Panc1 (cell line): ENCODE results near the gene ACAD8. TPM values are rescaled to one million over a fixed set of nuclear protein-coding genes. Genes with fewer than 3 reads are reported as not detected.
"Not testable (repeated sequence)": the region's sequence is repeated elsewhere in the genome, so short reads cannot be mapped to it uniquely, and the experiment has no call there.

Source experiments
- ATAC-seq: fragments of 200-7000 bp; cut with Tn5 transposase; 2 replicates; pipeline ENCODE4 v1.9.1; 2020; ENCODE audit warnings: mild to moderate bottlenecking, moderate library complexity
- BruUV-seq: library from RNA; stranded (reverse); fragments of 400-500 nt; replicated peaks from 2 replicates; lab custom pipeline; 2021; lab: Mats Ljungman, UMichigan
- CTCF ChIA-PET: fragments of 300-600 bp; sonication (Branson Sonifier 250); formaldehyde crosslinking; loops from one replicate; lab custom pipeline; 2022; ENCODE audit warnings: antibody characterized with exemption; lab: Charles Lee
- POLR2A ChIA-PET: fragments of 300-600 bp; sonication (Branson Sonifier 250); formaldehyde crosslinking; loops from one replicate; lab custom pipeline; 2022; ENCODE audit warnings: antibody characterized with exemption; lab: Charles Lee
- DNase-seq: peaks from one replicate; pipeline ENCODE4 v3.0.0-alpha.2; 2010; ENCODE audit warnings: low read depth, low spot score
- H3K27ac ChIP-seq: 2 replicates; pipeline ENCODE4 v1.5.1; 2011; ENCODE audit warnings: mild to moderate bottlenecking, low read length, inconsistent platforms
- H3K27me3 ChIP-seq: fragments of 200-500 bp; sonication (Bioruptor generic); 2 replicates; pipeline ENCODE4 v1.6.0; 2014; ENCODE audit warnings: low read length, inconsistent platforms; ENCODE audit not compliant: control insufficient read depth, insufficient read depth
- H3K36me3 ChIP-seq: fragments of 200-500 bp; sonication (Bioruptor generic); 2 replicates; pipeline ENCODE4 v1.5.1; 2014; ENCODE audit warnings: inconsistent platforms, mild to moderate bottlenecking, low read length, moderate library complexity; ENCODE audit not compliant: control insufficient read depth, insufficient read depth
- H3K4me1 ChIP-seq: 2 replicates; pipeline ENCODE4 v1.5.1; 2011; ENCODE audit warnings: inconsistent platforms, mild to moderate bottlenecking, low read length, moderate library complexity; ENCODE audit not compliant: control insufficient read depth, insufficient read depth
- H3K4me3 ChIP-seq, 2 experiments: 2 replicates each; pipeline ENCODE4 v1.5.1; 2011 to 2012; ENCODE audit warnings: low read depth in 2 of 2, low read length in 2 of 2, mild to moderate bottlenecking in 2 of 2, inconsistent platforms in 1 of 2, moderate library complexity in 1 of 2
- H3K9me3 ChIP-seq: fragments of 200-500 bp; sonication (Bioruptor generic); 2 replicates; pipeline ENCODE4 v1.5.1; 2014; ENCODE audit warnings: low read depth, mild to moderate bottlenecking, inconsistent platforms, low read length, moderate library complexity; ENCODE audit not compliant: control insufficient read depth, insufficient read depth
- POLR2AphosphoS5 ChIP-seq: IDR thresholded peaks from 2 replicates; pipeline ENCODE4 v1.6.1; 2012; ENCODE audit warnings: mild to moderate bottlenecking, low read depth, low read length, moderate library complexity
- REST ChIP-seq, 2 experiments: IDR thresholded peaks; 2 replicates each; pipeline ENCODE4 v1.6.1; 2011 to 2012; ENCODE audit warnings: low read depth in 2 of 2, control low read depth in 1 of 2, low read length in 1 of 2, mild to moderate bottlenecking in 1 of 2, moderate library complexity in 1 of 2; ENCODE audit not compliant: insufficient read depth in 1 of 2
- SIN3A ChIP-seq: IDR thresholded peaks from 2 replicates; pipeline ENCODE4 v1.6.1; 2012; ENCODE audit warnings: low read depth, mild to moderate bottlenecking, low read length, moderate library complexity, borderline replicate concordance; ENCODE audit not compliant: insufficient read depth
- TCF7L2 ChIP-seq: IDR thresholded peaks from 2 replicates; pipeline ENCODE4 v1.6.1; 2011; ENCODE audit warnings: mild to moderate bottlenecking, low read depth, low read length, inconsistent platforms
- in situ Hi-C: cut with HindIII; loops from 2 replicates; pipeline ENCODE4 v1.10.0; 2016; ENCODE audit warnings: low sequenced_read_pairs, low pct_unique_long_range_greater_than_20kb
- intact Hi-C: fragments of 100-400 bp; cut with micrococcal nuclease; formaldehyde crosslinking; loops from one replicate; pipeline ENCODE4 v1.10.0; 2022; ENCODE audit not compliant: unreplicated experiment
- total RNA-seq: library from RNA; stranded (reverse); gene quantifications from one replicate; pipeline ENCODE4 v1.2.1, GENCODE V29; 2021; ENCODE audit not compliant: unreplicated experiment
- TF ChIP-seq, protein P1 (sequence below): fragments of 450-650 bp; IDR thresholded peaks from 2 replicates; pipeline ENCODE4 v1.5.1; 2017; ENCODE audit warnings: mild to moderate bottlenecking

The ACAD8 gene
- total RNA-seq, 1 experiment from 2014 or later: 28.4 TPM

DNA sequence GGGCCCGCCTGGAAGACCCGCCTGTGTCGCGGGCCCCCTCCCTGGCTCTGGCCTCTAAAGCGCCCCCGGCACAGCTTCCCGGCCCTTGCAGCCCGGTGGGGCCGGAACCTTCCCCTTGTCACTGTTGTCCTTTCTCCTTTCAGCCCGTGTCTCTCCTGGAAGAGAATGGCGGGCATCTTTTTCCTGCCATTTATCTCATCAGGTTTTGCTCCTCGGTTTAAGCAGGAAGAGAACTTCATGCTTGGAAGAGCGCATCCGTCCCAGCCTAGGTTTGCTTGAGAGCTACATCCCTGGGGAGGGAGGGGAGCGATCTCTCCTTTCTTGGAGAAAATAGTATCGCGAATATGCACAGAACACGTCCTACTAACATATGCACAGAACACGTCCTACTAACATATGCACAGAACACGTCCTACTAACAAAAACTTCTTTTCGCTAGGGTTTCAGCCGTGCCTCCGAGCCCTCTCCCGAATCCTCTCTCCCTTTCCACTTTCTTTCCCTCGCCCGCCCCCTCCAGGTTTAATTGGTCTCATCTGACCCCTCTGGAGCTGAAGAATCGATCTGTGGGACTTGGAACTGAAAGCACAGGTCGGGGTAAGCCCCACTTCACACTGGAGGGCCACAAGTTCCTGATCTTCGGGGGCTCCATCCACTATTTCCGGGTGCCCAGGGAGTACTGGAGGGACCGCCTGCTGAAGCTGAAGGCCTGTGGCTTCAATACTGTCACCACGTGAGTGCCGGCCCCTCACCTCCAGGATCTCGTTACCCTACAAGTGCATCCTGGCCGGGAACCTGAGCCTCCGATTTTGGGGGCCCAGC, 24.0 kb downstream of the ACAD8 start:
- TF ChIP-seq, protein P1, sequence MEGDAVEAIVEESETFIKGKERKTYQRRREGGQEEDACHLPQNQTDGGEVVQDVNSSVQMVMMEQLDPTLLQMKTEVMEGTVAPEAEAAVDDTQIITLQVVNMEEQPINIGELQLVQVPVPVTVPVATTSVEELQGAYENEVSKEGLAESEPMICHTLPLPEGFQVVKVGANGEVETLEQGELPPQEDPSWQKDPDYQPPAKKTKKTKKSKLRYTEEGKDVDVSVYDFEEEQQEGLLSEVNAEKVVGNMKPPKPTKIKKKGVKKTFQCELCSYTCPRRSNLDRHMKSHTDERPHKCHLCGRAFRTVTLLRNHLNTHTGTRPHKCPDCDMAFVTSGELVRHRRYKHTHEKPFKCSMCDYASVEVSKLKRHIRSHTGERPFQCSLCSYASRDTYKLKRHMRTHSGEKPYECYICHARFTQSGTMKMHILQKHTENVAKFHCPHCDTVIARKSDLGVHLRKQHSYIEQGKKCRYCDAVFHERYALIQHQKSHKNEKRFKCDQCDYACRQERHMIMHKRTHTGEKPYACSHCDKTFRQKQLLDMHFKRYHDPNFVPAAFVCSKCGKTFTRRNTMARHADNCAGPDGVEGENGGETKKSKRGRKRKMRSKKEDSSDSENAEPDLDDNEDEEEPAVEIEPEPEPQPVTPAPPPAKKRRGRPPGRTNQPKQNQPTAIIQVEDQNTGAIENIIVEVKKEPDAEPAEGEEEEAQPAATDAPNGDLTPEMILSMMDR: no peak
- TF ChIP-seq REST (IDR thresholded peaks at IDR 0.05; ENCODE audit: insufficient read depth in 1 of 2, low read depth in 2 of 2, low read length in 1 of 2) (no peak), POLR2AphosphoS5 (no peak), TCF7L2 (no peak), SIN3A (no peak)
- peaks cover 46% of the 10 kb centered on the region for H3K27me3 ChIP-seq
- CTCF ChIA-PET: no interaction called here
- ATAC-seq (no peak), DNase-seq (no peak)
- 0 out of 2 replicates have a peak, but pooled peaks cover 2% of the 10 kb centered on the region for H3K4me1 ChIP-seq
- H3K4me3 ChIP-seq: no peak overlapping the region
- H3K36me3 ChIP-seq: no peaks in the 10 kb centered on the region
- POLR2A ChIA-PET: no interaction called here
- no TSS peak for BruUV-seq
- intact Hi-C loops: no loop called here
- H3K27ac ChIP-seq: no peak overlapping the region
- in situ Hi-C loops: no loop called here
- no peaks in the 10 kb centered on the region for H3K9me3 ChIP-seq

GRCh38 chr11:134278356-134278755, 25.0 kb downstream of the ACAD8 start:
- Histone ChIP-seq H3K4me3 (no peak overlapping the region), H3K27me3 (peaks cover 44% of the 10 kb centered on the region), H3K27ac (no peak overlapping the region), H3K9me3 (no peaks in the 10 kb centered on the region), H3K4me1 (0 out of 2 replicates have a peak, but pooled peaks cover 2% of the 10 kb centered on the region), H3K36me3 (no peaks in the 10 kb centered on the region)
- BruUV-seq: no TSS peak
- no peak for TF ChIP-seq REST (IDR thresholded peaks at IDR 0.05; ENCODE audit: insufficient read depth in 1 of 2, low read depth in 2 of 2, low read length in 1 of 2)
- no peak for TF ChIP-seq TCF7L2
- TF ChIP-seq POLR2AphosphoS5: no peak
- no peak for TF ChIP-seq SIN3A
- TF ChIP-seq, protein P1: no peak
- ChIA-PET CTCF (no interaction called here), POLR2A (no interaction called here)
- no peak for ATAC-seq
- no peak for DNase-seq
- in situ Hi-C loops (no loop called here), intact Hi-C loops (no loop called here)

DNA sequence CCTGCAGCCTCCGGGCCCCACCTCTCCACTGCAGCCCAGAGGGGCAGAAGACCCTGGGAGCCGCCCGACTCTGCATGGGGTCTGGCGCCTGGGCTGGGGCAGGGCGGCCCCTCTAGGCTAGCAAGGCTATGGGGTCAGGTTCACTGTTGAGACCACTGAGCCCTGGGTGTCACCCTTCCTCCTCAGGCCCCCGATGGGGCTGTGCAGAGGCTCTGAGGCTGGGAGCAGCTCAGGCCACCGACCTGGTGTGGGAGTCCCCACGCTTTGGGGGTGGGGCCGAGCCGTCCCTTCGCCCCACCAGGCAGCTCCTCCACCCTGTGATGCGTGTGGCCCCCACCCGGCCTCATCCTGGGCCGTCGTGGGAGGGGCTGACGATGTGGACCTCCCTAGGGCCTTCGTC, 28.3 kb downstream of the ACAD8 start:
- H3K27ac ChIP-seq, BruUV-seq, H3K4me1 ChIP-seq, in situ Hi-C loops, CTCF ChIA-PET, intact Hi-C loops, H3K9me3 ChIP-seq, H3K36me3 ChIP-seq, ATAC-seq, POLR2A ChIA-PET, DNase-seq, H3K4me3 ChIP-seq: not testable (repeated sequence)
- peaks cover 19% of the 10 kb centered on the region for H3K27me3 ChIP-seq
